ENCODE results near the gene SLC16A14. TPM values are rescaled to one million over a fixed set of nuclear protein-coding genes. Genes with fewer than 3 reads are reported as not detected.

SLC16A14 gene
- total and polyA plus RNA-seq, 2 donors (not counting 3 experiments of a cell fraction or from before 2014, with no cell fraction given): 0.22 to 0.30 TPM

GRCh38 chr2:229997565-229997964 lies 71.2 kb downstream of the SLC16A14 start:
- Histone ChIP-seq H2AFZ (ENCODE audit: low read depth, low read length) (no peak overlapping the region), H3K27ac (ENCODE audit: insufficient read depth, low read depth, low read length) (no peak overlapping the region), H3K4me3 (replicated peaks in 1 of 3; ENCODE audit: insufficient read depth in 1 of 3, low read depth in 1 of 3, low read length in 3 of 3) (no peak overlapping the region), H3K4me1 (ENCODE audit: control insufficient read depth, extremely low read depth, insufficient read depth, low read length) (no peaks in the 10 kb centered on the region), H3K9me1 (replicated peaks; ENCODE audit: control insufficient read depth, extremely low read depth, insufficient read depth, low read length) (peaks cover 2% of the 10 kb centered on the region), H3K36me3 (ENCODE audit: control insufficient read depth in 2 of 2, extremely low read depth in 1 of 2, insufficient read depth in 2 of 2, low read length in 2 of 2) (no peaks in the 10 kb centered on the region), H4K20me1 (replicated peaks; ENCODE audit: control insufficient read depth, extremely low read depth, insufficient read depth, low read length) (no peaks in the 10 kb centered on the region), H3K9ac (replicated peaks; ENCODE audit: extremely low read depth, insufficient read depth, low read length) (no peak overlapping the region), H3K79me2 (ENCODE audit: control insufficient read depth, insufficient read depth, low read length) (no peaks in the 10 kb centered on the region), H3K27me3 (ENCODE audit: control insufficient read depth in 2 of 2, insufficient read depth in 2 of 2, low read length in 2 of 2) (no peaks in the 10 kb centered on the region), H3K9me3 (replicated peaks; ENCODE audit: control insufficient read depth, insufficient read depth, low read length) (no peaks in the 10 kb centered on the region), H3K4me2 (ENCODE audit: insufficient read depth, low read length) (no peak overlapping the region)
- BruUV-seq (replicated peaks): no TSS peak
- ChIA-PET POLR2A (no interaction called here), CTCF (interaction anchor here (0.6 to 1.2 kb wide), 2 partner anchors 11 to 188 kb away, joined by 4 read pairs; no protein-coding TSS in a partner anchor)
- TF ChIP-seq MYC (IDR thresholded peaks at IDR 0.05; ENCODE audit: low read depth, low read length) (no peak), MAX (IDR thresholded peaks at IDR 0.05; ENCODE audit: insufficient read depth, insufficient read length) (no peak), FOS (IDR thresholded peaks at IDR 0.05; ENCODE audit: borderline replicate concordance, insufficient read depth, low read length) (no peak), POLR2A (IDR thresholded peaks at IDR 0.05; ENCODE audit: low read depth, low read length) (no peak), CTCF (IDR thresholded peaks at IDR 0.05; ENCODE audit: extremely low read depth in 1 of 2, insufficient read depth in 1 of 2, low read depth in 1 of 2, low read length in 2 of 2) (no peak), POLR2AphosphoS5 (IDR thresholded peaks at IDR 0.05; ENCODE audit: insufficient read depth, low read depth, low read length) (no peak), JUN (IDR thresholded peaks at IDR 0.05; ENCODE audit: borderline replicate concordance, insufficient read depth, insufficient read length, low read depth) (no peak), EZH2 (IDR thresholded peaks at IDR 0.05; ENCODE audit: borderline replicate concordance, low read depth, low read length, severe bottlenecking) (no peak), GATA2 (IDR thresholded peaks at IDR 0.05; ENCODE audit: insufficient read depth, insufficient read length, low read depth, low read length) (no peak)
- dilution Hi-C loops (cut with MboI; ENCODE audit: extremely low pct_ligation_motif_present, low sequenced_read_pairs): no loop called here
- intact Hi-C loops (cut with micrococcal nuclease): no loop called here
- FAIRE-seq: no peak
- no peak for DNase-seq (ENCODE audit: low read depth, low spot score)
